ENCODE results near the gene CD19.

DNA sequence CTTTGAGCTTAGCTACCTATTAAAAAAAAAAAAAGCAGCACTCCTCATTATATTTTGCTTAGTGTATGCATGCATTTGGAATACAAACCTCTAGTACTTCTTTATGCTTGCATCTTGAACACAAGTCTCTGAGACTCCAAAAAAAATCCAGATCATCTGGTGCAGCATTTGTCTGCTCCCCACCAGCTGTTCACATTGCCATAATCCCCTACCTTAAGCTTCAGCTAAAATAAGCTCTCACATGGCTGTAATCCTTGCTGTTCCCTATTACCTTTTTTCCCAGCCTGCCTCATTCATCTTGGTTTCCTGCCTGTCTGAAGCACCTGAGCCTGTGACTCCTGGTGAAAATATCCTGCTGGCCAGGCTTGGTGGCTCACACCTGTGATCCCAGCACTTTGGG lies 11.5 kb downstream of the CD19 start:
- TF ChIP-seq, protein P1, sequence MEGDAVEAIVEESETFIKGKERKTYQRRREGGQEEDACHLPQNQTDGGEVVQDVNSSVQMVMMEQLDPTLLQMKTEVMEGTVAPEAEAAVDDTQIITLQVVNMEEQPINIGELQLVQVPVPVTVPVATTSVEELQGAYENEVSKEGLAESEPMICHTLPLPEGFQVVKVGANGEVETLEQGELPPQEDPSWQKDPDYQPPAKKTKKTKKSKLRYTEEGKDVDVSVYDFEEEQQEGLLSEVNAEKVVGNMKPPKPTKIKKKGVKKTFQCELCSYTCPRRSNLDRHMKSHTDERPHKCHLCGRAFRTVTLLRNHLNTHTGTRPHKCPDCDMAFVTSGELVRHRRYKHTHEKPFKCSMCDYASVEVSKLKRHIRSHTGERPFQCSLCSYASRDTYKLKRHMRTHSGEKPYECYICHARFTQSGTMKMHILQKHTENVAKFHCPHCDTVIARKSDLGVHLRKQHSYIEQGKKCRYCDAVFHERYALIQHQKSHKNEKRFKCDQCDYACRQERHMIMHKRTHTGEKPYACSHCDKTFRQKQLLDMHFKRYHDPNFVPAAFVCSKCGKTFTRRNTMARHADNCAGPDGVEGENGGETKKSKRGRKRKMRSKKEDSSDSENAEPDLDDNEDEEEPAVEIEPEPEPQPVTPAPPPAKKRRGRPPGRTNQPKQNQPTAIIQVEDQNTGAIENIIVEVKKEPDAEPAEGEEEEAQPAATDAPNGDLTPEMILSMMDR (IDR thresholded peaks at IDR 0.05): no peak
- no peak for TF ChIP-seq POLR2A (IDR thresholded peaks at IDR 0.05)
